NOMO-1 treated with dmso at 0.1 percent for 144 hours (cell line): ENCODE data around the gene C1orf174.
"Not testable (repeated sequence)": the region's sequence is repeated elsewhere in the genome, so short reads cannot be mapped to it uniquely, and the experiment has no call there.

ENCODE experiments used
- DNase-seq: peaks from one replicate; lab custom pipeline; 2025; ENCODE audit not compliant: unreplicated experiment; lab: John Stamatoyannopoulos, UW

Gene C1orf174

GRCh38 chr1:3926956-3927355 lies 26.9 kb upstream of the C1orf174 start:
- no peak for DNase-seq

DNA sequence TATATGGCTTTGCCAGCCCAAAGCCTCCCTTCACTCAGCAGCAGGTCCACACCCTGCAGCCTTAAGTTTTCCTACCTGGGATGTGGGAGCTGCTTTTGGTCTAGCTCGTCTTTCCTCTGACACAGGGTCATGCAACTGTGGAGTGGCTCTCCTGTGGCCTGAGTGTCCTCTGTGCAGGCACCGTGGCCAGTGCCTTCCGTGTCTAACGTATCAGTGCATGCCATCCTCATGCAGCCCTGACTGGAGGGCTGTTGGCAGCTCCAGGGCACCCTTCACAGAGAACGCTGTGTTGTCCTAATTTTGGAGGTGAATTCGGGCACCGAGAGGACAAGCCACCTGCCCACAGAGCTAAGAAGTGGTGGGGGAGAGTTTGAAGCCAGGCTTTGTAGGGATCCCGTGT lies 25.7 kb upstream of the C1orf174 start:
- DNase-seq: no peak

- no peak for DNase-seq
Observed at GRCh38 chr1:3925256-3925655, 25.2 kb upstream of the C1orf174 start.

GRCh38 chr1:3924825-3925220 lies 24.8 kb upstream of the C1orf174 start:
- DNase-seq: no peak

- DNase-seq: no peak
Observed at GRCh38 chr1:3924186-3924824, 24.2 kb upstream of the C1orf174 start.

- no peak for DNase-seq
Observed at GRCh38 chr1:3923378-3924185, 23.5 kb upstream of the C1orf174 start.

GRCh38 chr1:3922851-3923250 lies 22.8 kb upstream of the C1orf174 start:
- no peak for DNase-seq

DNA sequence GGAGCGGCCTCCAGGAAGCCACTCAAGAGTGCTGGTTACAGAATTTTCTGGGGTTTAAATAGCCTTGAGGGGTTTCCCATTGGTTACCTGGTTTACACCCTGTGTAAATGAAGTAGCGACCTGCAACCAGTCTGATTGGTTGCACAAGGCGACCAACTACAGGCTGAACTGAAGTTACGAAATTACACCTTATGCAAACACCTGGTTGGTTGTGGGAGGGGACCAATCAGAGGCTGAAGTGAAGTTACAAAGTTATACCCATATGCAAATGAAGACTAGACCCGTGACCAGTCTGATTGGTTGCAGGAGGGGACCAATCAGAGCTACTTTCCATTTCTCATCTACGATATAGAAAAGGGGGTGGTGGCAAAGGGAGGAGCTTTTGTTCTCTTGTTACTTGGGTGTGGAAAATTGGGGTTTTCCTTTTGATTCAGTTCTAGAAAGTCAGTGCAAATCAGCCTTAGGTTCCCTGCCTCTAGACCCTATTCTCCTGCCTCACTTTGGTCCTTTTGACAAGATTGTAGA lies 22.2 kb upstream of the C1orf174 start:
- DNase-seq: no peak

GRCh38 chr1:3921765-3922164 lies 21.7 kb upstream of the C1orf174 start:
- no peak for DNase-seq

- DNase-seq: no peak
Observed at GRCh38 chr1:3919706-3920105, 19.6 kb upstream of the C1orf174 start.

GRCh38 chr1:3918966-3919611 lies 19.0 kb upstream of the C1orf174 start:
- no peak for DNase-seq

DNA sequence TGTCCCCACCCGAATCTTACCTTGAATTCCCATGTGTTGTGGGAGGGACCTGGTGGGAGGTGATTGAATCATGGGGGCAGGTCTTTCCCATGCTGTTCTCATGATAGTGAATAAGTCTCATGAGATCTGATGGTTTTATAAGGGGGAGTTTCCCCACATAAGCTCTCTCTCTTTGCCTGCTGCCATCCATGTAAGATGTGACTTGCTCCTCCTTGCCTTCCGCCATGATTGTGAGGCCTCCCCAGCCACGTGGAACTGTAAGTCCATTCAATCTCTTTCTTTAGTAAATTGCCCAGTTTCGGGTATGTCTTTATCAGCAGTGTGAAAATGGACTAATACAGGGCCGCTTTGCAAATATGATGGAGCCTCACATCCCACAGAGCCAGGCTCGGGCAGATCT lies 18.3 kb upstream of the C1orf174 start:
- not testable (repeated sequence) for DNase-seq

GRCh38 chr1:3917761-3918160 lies 17.7 kb upstream of the C1orf174 start:
- no peak for DNase-seq

DNA sequence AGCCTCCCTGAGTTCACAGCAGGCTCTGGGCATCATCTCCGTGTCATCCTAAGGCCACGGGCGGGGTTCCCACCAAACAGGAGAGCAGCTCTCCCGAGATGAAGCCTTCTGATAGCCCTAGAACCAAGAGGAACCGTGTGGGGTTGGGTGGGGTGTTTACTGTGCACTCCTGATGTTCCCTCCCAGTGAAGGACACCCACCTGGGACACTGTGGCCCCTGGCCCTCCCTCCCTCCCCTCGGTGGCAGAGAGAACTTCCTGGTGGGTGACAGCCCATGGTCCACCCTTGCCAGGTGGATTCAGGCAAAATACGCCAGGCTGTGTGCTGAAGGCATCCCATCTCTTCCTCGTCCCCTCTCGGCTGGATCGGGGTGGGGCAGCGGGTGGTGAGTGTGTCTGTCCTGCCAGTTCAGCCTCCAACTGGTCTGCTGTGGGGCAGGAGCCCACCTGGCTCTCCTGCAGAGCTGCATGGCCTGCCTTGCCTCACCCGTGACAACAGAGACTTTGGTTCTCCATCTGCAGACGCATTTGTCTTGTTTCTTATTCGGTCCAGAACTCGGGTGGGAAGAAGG lies 15.6 kb upstream of the C1orf174 start:
- no peak for DNase-seq

DNA sequence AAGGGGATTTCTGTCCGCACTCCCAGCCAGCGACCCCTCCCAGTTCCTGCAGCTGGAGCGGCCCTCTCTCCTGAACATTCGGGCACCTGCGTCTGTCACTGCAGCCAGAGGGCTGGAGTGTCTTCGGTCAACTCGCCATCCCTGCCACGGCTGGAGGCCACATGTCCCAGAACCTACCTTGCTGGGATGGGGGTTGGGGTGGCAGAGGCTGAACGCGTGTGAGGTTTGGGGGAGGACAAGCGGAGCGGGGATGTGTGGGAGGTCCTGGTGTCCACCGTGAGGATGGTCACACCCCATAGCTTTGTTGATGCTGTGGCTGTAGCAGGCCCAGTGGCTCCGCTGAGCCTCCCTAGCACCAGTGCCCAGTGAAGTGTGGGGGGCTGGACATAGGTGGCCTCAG lies 14.8 kb upstream of the C1orf174 start:
- no peak for DNase-seq

DNA sequence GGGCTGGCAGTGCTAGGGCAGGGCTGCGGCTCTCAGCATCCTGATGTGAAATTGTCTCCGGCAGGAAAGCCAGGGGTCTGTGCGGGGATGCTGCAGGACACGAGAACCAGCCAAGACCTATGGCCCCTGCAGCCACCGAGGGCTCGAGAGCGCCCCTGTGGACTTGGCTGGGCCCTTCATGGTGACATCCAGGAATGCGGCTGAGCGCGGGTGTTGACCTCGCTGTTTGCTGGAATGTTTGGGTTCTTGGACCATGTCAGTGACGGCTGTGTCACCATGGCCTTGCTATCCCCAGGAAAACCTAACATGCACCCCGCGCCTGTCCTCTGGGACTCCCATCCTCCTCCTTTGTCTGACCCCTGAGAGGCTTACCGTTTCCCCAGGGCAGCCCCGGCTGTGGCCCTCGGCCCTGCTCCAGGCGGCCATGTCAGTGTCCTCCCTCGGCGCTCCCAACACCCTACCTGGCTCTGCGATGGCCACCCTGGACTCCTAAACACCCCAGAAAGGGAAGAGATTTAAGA lies 14.3 kb upstream of the C1orf174 start:
- no peak for DNase-seq

DNA sequence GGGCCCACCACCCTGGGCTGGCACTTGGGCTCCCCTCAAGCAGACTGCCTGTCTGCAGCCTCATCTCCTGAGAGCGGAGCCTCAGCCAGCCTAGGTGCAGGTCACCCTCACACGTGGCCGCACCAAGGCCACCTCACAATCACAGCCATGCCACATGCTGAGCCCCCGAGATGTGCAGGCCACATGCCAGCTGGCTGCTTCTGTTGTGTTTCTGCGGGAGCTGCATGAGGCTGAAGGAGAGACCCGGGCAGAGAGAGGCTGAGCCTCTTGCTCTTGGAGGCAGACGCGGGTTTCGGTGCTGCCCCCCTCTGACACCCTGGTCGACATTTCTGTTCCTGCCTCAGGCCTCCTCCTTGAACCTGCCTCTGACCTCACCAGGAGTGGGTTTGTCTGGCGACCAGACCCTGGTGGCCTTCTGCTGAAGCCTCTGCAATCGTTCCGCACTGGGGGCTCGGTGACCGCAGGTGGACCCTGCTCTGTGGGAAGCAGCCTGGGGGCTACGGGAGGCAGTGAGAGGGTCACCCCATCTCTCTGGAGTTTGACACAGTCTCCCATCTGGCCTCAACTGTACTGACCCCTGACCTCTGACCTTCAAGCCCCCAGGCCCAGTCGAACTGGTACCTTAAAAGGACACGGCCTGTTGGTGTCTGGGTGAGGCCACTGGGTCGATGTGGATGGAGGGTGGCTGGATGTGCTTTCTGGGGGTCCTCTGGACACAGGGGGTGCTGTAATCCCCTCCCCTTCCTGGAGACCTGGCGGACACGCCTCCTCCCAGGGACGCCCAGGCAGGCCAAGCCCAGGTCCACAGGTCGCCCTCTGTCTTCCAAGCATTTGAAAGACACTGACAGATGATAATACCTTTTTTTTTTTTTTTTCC lies 13.0 kb upstream of the C1orf174 start:
- DNase-seq: no peak

GRCh38 chr1:3911981-3912808 lies 12.1 kb upstream of the C1orf174 start:
- DNase-seq: no peak
